HepG2 (cell line): Measurements from ENCODE around the gene GMPPA. TPM values are rescaled to one million over a fixed set of nuclear protein-coding genes. Genes with fewer than 3 reads are reported as not detected.

ENCODE experiments used
- ARID2 ChIP-seq: sonication (generic); formaldehyde crosslinking; IDR thresholded peaks from 2 replicates; pipeline ENCODE4 v1.8.1; 2022; ENCODE audit warnings: mild to moderate bottlenecking, missing genetic modification reagents, borderline replicate concordance
- CBX1 ChIP-seq: IDR thresholded peaks from one replicate; pipeline ENCODE4 v1.6.1; 2016; ENCODE audit warnings: antibody characterized with exemption, low read depth
- EZH2 ChIP-seq: conservative IDR thresholded peaks from 2 replicates; pipeline ENCODE4 v1.6.1; 2012; ENCODE audit warnings: mild to moderate bottlenecking, low read depth, low read length, moderate library complexity
- FOXP1 ChIP-seq, 2 experiments: fragments of 450-650 bp in 1 of 2; IDR thresholded peaks; 2 replicates each; pipeline ENCODE4 v1.6.1; 2017 to 2018; ENCODE audit warnings: antibody characterized with exemption in 1 of 2
- GABPB1 ChIP-seq: IDR thresholded peaks from 2 replicates; pipeline ENCODE4 v1.6.1; 2016; ENCODE audit warnings: mild to moderate bottlenecking, missing genetic modification reagents, moderate library complexity, missing compliant biosample characterization
- HHEX ChIP-seq: IDR thresholded peaks from 2 replicates; pipeline ENCODE4 v1.6.1; 2016; ENCODE audit warnings: control low read depth
- KDM5A ChIP-seq: fragments of 200-600 bp; sonication (generic); IDR thresholded peaks from 2 replicates; pipeline ENCODE4 v1.7.0; 2018; ENCODE audit warnings: antibody characterized with exemption, mild to moderate bottlenecking, low read length, borderline replicate concordance
- KMT2B ChIP-seq: IDR thresholded peaks from 2 replicates; pipeline ENCODE4 v1.6.1; 2016; ENCODE audit warnings: missing genetic modification reagents, missing compliant biosample characterization
- MTF2 ChIP-seq: sonication (generic); formaldehyde crosslinking; IDR thresholded peaks from 2 replicates; pipeline ENCODE4 v1.5.0; 2020; ENCODE audit warnings: missing genetic modification reagents, borderline replicate concordance
- NBN ChIP-seq: fragments of 450-650 bp; conservative IDR thresholded peaks from 2 replicates; pipeline ENCODE4 v1.6.1; 2017
- WIZ ChIP-seq: sonication (generic); formaldehyde crosslinking; IDR thresholded peaks from 2 replicates; pipeline ENCODE4 v1.5.1; 2020; ENCODE audit warnings: mild to moderate bottlenecking, missing genetic modification reagents
- XBP1 ChIP-seq: sonication (generic); formaldehyde crosslinking; IDR thresholded peaks from 2 replicates; pipeline ENCODE4 v1.5.0; 2020; ENCODE audit warnings: missing genetic modification reagents
- ZC3H13 ChIP-seq: sonication (generic); formaldehyde crosslinking; IDR thresholded peaks from 2 replicates; pipeline ENCODE4 v1.8.1; 2023; ENCODE audit warnings: mild to moderate bottlenecking, missing genetic modification reagents, moderate library complexity
- ZFP62 ChIP-seq: sonication (generic); formaldehyde crosslinking; IDR thresholded peaks from 2 replicates; pipeline ENCODE4 v1.4.0; 2020; ENCODE audit warnings: missing genetic modification reagents
- ZFYVE20 ChIP-seq: sonication (generic); formaldehyde crosslinking; IDR thresholded peaks from 2 replicates; pipeline ENCODE4 v1.8.0; 2023; ENCODE audit warnings: low read depth, mild to moderate bottlenecking, moderate library complexity, missing genetic modification reagents, borderline replicate concordance
- ZIK1 ChIP-seq: sonication (generic); formaldehyde crosslinking; IDR thresholded peaks from 2 replicates; pipeline ENCODE4 v1.5.0; 2020; ENCODE audit warnings: mild to moderate bottlenecking, low read depth, missing genetic modification reagents, borderline replicate concordance
- ZNF274 ChIP-seq: sonication (generic); formaldehyde crosslinking; IDR thresholded peaks from 2 replicates; pipeline ENCODE4 v1.5.1; 2020; ENCODE audit warnings: mild to moderate bottlenecking, missing genetic modification reagents
- ZNF652 ChIP-seq: IDR thresholded peaks from 2 replicates; pipeline ENCODE4 v1.6.1; 2016; ENCODE audit warnings: low read depth, borderline replicate concordance
- ZNF670 ChIP-seq: sonication (generic); formaldehyde crosslinking; IDR thresholded peaks from 2 replicates; pipeline ENCODE4 v1.8.0; 2022; ENCODE audit warnings: mild to moderate bottlenecking, missing genetic modification reagents, borderline replicate concordance
- ZNF879 ChIP-seq: sonication (generic); formaldehyde crosslinking; IDR thresholded peaks from 2 replicates; pipeline ENCODE4 v1.8.1; 2023; ENCODE audit warnings: missing genetic modification reagents
- ZSCAN29 ChIP-seq: sonication (generic); formaldehyde crosslinking; conservative IDR thresholded peaks from 2 replicates; pipeline ENCODE4 v1.4.0; 2020; ENCODE audit warnings: mild to moderate bottlenecking, missing genetic modification reagents
- ZSCAN9 ChIP-seq: IDR thresholded peaks from 2 replicates; pipeline ENCODE4 v1.6.1; 2016; ENCODE audit warnings: borderline replicate concordance
- polyA plus RNA-seq, 8 experiments: library from polyadenylated mRNA; depleted of rRNA in 3 of 8; stranded (reverse) in 7 of 8; unstranded in 1 of 8; fragments of >200 nt; fragmentation: Illumina TruSeq in 4 of 8; extraction: Trizol in 4 of 8; gene quantifications; 2 replicates each; pipeline versions ENCODE4 v1.2.1 to v1.2.3, GENCODE V29; 2011 to 2016; ENCODE audit warnings: low read depth in 4 of 8, missing spikeins in 1 of 8, mixed read lengths in 1 of 8; ENCODE audit not compliant: insufficient read depth in 1 of 8
- total RNA-seq, 5 experiments: library from RNA; depleted of rRNA; stranded (reverse); fragments of >200 nt; fragmentation: Illumina TruSeq; extraction: Trizol; gene quantifications; 2 replicates each; pipeline ENCODE4 v1.2.3, GENCODE V29; 2016; ENCODE audit warnings: low read depth in 1 of 5
- TF ChIP-seq, protein P1 (sequence below): IDR thresholded peaks from 2 replicates; pipeline ENCODE4 v1.6.1; 2016; ENCODE audit warnings: missing compliant biosample characterization, missing genetic modification reagents, borderline replicate concordance
- TF ChIP-seq, protein P2 (sequence below): sonication (generic); formaldehyde crosslinking; IDR thresholded peaks from 2 replicates; pipeline ENCODE4 v1.8.1; 2023; ENCODE audit warnings: mild to moderate bottlenecking, missing genetic modification reagents
- TF ChIP-seq, protein P3 (sequence below): sonication (generic); formaldehyde crosslinking; IDR thresholded peaks from 2 replicates; pipeline ENCODE4 v1.8.1; 2023; ENCODE audit warnings: missing genetic modification reagents, mild to moderate bottlenecking, borderline replicate concordance
- TF ChIP-seq, protein P4 (sequence below): sonication (generic); formaldehyde crosslinking; IDR thresholded peaks from 2 replicates; pipeline ENCODE4 v1.5.1; 2020; ENCODE audit warnings: mild to moderate bottlenecking, missing genetic modification reagents

The GMPPA gene
- total and polyA plus RNA-seq, 2 of the 13 experiments (the other 11 are each of a cell fraction or from before 2014, with no cell fraction given): 81.1 to 106 TPM

DNA sequence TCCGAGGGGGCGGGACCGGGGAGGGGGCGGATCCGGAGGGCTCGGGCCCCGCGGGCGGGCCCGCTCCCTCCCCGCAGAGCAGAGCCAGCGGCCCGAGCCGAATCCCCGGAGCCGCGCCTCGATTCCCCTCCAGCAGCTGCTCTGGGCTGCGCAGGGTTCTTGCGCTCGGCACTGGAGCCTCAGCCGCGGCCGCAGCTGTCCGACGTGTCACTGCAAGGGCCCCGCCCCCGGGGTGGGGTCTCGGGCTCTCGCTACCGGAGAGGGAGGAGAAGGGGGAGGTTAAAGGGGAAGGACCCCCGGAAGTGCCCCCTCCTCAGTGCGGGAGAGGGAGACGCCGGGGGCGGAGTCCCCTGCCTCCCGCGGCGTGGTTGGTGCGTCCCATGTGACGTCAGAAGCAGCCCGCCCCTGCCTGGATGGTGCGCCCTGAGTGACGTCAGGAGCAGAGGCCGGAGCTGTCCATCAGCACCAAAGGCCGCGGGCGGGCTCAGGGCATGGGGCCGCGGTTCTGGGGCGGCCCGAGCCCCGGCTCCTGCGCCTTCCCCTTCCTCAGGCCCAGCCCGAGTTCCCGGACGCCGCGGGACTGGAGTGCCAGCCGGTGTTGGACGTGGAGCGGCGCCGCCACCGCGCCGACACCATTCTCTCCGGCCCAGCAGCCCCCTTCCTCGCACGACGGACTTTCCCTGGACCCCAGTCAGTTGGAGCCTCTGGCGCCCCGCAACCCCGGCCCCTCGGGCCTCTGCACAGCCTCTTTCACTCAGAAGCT lies 45.1 kb downstream of the GMPPA start, which contains the start of the genes CHPF and TMEM198 (continued):
- TF ChIP-seq ZFP62 (CRISPR knock-in tag) (0 out of 2 replicates have a peak, but pooled peaks have one; percentile 89), ZNF274 (no peak), HHEX (CRISPR knock-in tag) (no peak), FOXP1 (IDR thresholded peaks at IDR 0.05) (0 out of 2 replicates have a peak, but pooled peaks have one; percentile 19), FOXP1 (CRISPR knock-in tag; IDR thresholded peaks at IDR 0.05) (no peak; the same call in 1 of the 2 replicates), ZIK1 (0 out of 2 replicates have a peak, but pooled peaks have one; percentile 53), CBX1 (peak; percentile 21), XBP1 (CRISPR knock-in tag) (peak; percentile 91; the same call in 1 of the 2 replicates), ARID2 (peak; percentile 95; the same call in 1 of the 2 replicates), MTF2 (CRISPR knock-in tag) (no peak), ZNF879 (CRISPR knock-in tag) (no peak; the same call in 1 of the 2 replicates), GABPB1 (peak; percentile 96), ZNF670 (CRISPR knock-in tag) (peak; percentile 54; the same call in 1 of the 2 replicates), ZSCAN9 (peak; percentile 87), KDM5A (no peak; the same call in 1 of the 2 replicates), WIZ (CRISPR knock-in tag) (peak; percentile 95; the same call in 1 of the 2 replicates), NBN (no peak), KMT2B (CRISPR knock-in tag) (no peak; the same call in 1 of the 2 replicates), ZC3H13 (CRISPR knock-in tag) (peak; percentile 92), ZFYVE20 (CRISPR knock-in tag) (no peak), ZSCAN29 (no peak), EZH2 (no peak), ZNF652 (CRISPR knock-in tag) (no peak)
- TF ChIP-seq, protein P1, sequence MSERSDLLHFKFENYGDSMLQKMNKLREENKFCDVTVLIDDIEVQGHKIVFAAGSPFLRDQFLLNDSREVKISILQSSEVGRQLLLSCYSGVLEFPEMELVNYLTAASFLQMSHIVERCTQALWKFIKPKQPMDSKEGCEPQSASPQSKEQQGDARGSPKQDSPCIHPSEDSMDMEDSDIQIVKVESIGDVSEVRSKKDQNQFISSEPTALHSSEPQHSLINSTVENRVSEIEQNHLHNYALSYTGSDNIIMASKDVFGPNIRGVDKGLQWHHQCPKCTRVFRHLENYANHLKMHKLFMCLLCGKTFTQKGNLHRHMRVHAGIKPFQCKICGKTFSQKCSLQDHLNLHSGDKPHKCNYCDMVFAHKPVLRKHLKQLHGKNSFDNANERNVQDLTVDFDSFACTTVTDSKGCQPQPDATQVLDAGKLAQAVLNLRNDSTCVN (CRISPR knock-in tag): peak; percentile 89
- TF ChIP-seq, protein P2, sequence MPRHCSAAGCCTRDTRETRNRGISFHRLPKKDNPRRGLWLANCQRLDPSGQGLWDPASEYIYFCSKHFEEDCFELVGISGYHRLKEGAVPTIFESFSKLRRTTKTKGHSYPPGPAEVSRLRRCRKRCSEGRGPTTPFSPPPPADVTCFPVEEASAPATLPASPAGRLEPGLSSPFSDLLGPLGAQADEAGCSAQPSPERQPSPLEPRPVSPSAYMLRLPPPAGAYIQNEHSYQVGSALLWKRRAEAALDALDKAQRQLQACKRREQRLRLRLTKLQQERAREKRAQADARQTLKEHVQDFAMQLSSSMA (CRISPR knock-in tag): no peak
- TF ChIP-seq, protein P3, sequence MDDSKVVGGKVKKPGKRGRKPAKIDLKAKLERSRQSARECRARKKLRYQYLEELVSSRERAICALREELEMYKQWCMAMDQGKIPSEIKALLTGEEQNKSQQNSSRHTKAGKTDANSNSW (CRISPR knock-in tag): peak; percentile 87
- TF ChIP-seq, protein P4, sequence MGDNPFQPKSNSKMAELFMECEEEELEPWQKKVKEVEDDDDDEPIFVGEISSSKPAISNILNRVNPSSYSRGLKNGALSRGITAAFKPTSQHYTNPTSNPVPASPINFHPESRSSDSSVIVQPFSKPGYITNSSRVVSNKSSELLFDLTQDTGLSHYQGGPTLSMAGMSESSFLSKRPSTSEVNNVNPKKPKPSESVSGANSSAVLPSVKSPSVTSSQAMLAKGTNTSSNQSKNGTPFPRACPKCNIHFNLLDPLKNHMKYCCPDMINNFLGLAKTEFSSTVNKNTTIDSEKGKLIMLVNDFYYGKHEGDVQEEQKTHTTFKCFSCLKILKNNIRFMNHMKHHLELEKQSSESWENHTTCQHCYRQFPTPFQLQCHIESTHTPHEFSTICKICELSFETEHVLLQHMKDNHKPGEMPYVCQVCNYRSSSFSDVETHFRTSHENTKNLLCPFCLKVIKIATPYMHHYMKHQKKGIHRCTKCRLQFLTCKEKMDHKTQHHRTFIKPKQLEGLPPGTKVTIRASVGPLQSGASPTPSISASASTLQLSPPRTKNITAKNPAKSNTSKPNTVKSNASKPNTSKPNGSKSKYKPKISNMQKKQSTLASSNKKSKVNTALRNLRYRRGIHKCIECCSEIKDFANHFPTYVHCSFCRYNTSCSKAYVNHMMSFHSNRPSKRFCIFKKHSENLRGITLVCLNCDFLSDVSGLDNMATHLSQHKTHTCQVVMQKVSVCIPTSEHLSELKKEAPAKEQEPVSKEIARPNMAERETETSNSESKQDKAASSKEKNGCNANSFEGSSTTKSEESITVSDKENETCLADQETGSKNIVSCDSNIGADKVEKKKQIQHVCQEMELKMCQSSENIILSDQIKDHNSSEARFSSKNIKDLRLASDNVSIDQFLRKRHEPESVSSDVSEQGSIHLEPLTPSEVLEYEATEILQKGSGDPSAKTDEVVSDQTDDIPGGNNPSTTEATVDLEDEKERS (CRISPR knock-in tag): no peak
